ENCODE data around the gene NR1I3. TPM values are rescaled to one million over a fixed set of nuclear protein-coding genes. Genes with fewer than 3 reads are reported as not detected.

The NR1I3 gene
- total and polyA plus RNA-seq, 2 donors from 2014 or later: 19.6 TPM; not detected in 1

DNA sequence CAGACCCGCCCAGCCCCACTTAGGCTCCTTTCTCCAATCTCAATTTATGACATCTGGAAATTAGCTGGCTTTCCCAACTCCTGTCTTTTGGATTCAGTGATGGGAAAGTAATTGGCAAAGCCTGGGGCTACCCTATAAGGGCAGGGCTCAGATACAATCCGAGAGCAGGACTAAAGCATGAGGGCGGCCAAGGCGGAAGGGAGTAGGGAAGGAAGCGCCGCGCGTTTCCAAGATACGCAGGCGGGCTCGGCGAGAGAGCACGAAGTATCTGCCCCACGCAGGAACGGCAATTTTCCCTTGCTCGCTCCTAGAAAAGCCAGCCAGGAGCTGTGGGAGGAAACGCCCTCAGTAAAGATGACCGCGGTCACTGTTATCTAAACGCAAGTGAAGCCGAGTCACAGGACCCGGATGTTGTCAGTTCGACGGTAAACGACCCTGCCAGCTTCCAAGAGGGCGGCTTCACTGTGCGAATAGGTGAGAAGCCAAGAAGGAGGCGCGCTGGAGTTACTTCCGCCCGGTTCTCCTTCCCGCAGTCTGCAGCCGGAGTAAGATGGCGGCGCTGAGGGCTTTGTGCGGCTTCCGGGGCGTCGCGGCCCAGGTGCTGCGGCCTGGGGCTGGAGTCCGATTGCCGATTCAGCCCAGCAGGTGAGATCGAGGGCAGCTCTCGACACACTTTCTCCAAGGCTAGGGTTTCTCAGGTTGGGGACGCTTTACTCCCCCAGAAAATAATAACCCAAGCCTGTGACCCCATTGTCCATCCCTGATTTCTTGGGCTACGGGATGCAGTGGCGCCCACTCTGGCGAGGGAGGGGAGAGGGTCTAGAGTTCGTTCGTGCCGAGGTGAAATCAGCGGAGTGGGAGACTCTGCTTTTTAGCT lies 35.9 kb downstream of the NR1I3 start, which contains the start of gene NDUFS2:
TSS of gene NDUFS2 (plus strand) at position 532 of the 877 bp plus-strand sequence. CDS start at position 551, 19 bp downstream.
- DNase-seq (peak; percentile 98 to 100 (median 99)), FAIRE-seq (peak; percentile 88)
- Histone ChIP-seq H3K36me3 (ENCODE audit: control insufficient read depth in 2 of 3, insufficient read depth in 3 of 3, low read length in 3 of 3) (peaks cover 4 to 29% (median 8%) of the 10 kb centered on the region in 3 donors), H3K27me3 (ENCODE audit: control insufficient read depth, insufficient read depth, low read length) (no peaks in the 10 kb centered on the region), H3K9me3 (ENCODE audit: control insufficient read depth in 2 of 3, insufficient read depth in 1 of 3, low read length in 3 of 3) (no peaks in the 10 kb centered on the region), H3K27ac (ENCODE audit: low read depth in 2 of 2, low read length in 2 of 2) (peak within 1 kb of the TSS; percentile 99), H3K4me1 (ENCODE audit: control insufficient read depth in 2 of 3, insufficient read depth in 2 of 3, low read depth in 1 of 3, low read length in 3 of 3) (peaks cover 0 to 47% (median 38%) of the 10 kb centered on the region in 3 donors), H3K9ac (ENCODE audit: low read length in 3 of 3) (peak within 1 kb of the TSS; percentile 93 to 99 (median 93)), H3K4me3 (ENCODE audit: low read length in 3 of 3) (peak within 1 kb of the TSS; percentile 96 to 98 (median 98))
- TF ChIP-seq, protein P1, sequence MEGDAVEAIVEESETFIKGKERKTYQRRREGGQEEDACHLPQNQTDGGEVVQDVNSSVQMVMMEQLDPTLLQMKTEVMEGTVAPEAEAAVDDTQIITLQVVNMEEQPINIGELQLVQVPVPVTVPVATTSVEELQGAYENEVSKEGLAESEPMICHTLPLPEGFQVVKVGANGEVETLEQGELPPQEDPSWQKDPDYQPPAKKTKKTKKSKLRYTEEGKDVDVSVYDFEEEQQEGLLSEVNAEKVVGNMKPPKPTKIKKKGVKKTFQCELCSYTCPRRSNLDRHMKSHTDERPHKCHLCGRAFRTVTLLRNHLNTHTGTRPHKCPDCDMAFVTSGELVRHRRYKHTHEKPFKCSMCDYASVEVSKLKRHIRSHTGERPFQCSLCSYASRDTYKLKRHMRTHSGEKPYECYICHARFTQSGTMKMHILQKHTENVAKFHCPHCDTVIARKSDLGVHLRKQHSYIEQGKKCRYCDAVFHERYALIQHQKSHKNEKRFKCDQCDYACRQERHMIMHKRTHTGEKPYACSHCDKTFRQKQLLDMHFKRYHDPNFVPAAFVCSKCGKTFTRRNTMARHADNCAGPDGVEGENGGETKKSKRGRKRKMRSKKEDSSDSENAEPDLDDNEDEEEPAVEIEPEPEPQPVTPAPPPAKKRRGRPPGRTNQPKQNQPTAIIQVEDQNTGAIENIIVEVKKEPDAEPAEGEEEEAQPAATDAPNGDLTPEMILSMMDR (IDR thresholded peaks at IDR 0.05; ENCODE audit: borderline replicate concordance, extremely low read depth, insufficient read depth): no peak
- intact Hi-C loops (cut with DNase I): no loop called here

DNA sequence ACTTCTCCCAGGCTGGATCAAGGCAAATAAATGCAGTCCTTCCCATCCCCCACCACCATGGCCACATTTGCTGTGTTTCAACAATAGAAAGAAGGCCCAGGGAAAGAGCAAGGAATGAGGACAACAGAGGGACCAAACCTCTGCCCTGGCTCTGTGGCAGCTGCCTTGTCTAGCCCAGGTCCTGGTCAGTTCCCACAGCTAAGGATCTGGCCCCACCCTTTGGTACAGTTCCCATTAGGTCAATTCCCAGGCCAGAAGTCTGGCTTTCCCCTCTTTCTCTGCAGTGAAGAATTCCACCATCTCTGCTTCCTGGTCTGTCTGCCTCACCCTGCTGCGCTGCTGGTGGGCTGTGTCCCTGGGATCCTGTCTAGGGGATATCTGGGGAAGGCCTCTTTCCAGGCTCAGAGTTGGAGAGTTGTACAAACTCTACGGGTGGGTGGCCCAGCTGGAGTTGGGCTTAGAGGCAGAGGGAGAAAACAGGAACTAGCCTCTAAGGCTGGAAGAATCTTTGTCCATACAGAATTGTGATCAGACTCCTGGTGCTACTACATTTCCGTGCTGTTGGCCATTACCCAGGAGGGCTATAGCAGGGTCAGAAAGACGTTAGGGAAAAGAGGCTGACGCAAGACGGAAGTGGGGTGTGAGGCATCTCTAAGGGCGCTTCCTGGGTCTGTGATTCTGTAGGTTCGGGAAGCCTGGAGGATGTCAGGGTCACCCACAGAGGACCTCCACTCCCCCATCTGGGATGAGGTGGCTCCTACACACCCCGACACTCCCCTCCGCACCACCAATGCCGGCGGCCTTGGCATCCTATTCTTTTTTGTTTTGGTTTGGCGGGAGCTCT lies 36.8 kb downstream of the NR1I3 start:
- intact Hi-C loops (cut with DNase I): no loop called here
- Histone ChIP-seq H3K27ac (ENCODE audit: low read depth in 2 of 2, low read length in 2 of 2) (peak overlapping the region; percentile 99), H3K4me3 (ENCODE audit: low read length in 3 of 3) (peak overlapping the region in 2 of 3 donors; percentile 67 to 98), H3K9ac (ENCODE audit: low read length in 3 of 3) (peak overlapping the region in 2 of 3 donors; percentile 74 to 99), H3K36me3 (ENCODE audit: control insufficient read depth in 2 of 3, insufficient read depth in 3 of 3, low read length in 3 of 3) (peaks cover under 1 to 20% (median 3%) of the 10 kb centered on the region in 3 donors), H3K4me1 (ENCODE audit: control insufficient read depth in 2 of 3, insufficient read depth in 2 of 3, low read depth in 1 of 3, low read length in 3 of 3) (peaks cover 0 to 42% (median 38%) of the 10 kb centered on the region in 3 donors), H3K27me3 (ENCODE audit: control insufficient read depth, insufficient read depth, low read length) (no peaks in the 10 kb centered on the region), H3K9me3 (ENCODE audit: control insufficient read depth in 2 of 3, insufficient read depth in 1 of 3, low read length in 3 of 3) (no peaks in the 10 kb centered on the region)
- DNase-seq (peak in 2 of 5 donors; percentile 73 to 88), FAIRE-seq (no peak)
- TF ChIP-seq, protein P1 (IDR thresholded peaks at IDR 0.05; ENCODE audit: borderline replicate concordance, extremely low read depth, insufficient read depth): no peak

DNA sequence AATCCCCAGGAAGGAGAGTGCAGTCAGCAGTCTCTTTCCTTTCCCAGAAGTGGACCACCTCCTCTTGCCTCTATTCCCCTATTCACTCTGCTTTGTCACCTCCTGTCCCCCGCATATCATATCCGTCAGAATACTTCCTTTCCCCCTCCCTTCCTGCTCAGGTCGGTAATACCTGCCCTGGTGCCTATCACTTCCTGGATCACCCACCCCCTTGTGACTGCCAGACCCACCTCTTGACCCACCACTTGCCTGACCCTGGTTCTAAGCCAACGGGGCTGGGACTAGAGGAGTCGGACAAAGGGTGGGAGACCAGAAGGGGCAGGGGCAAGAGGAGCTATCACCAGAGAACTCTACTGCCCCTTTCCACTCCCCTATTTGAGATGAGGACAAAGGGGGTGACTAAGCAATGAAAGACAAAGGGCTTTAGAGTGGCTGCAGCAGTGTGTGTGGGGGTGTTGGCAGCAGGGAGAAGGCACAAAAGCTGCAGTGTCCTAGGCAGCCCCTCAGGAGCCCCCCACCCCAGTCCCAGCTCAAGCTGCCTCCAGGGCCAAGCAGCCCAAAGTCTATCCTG lies 37.5 kb downstream of the NR1I3 start:
- Histone ChIP-seq H3K4me1 (ENCODE audit: control insufficient read depth in 2 of 3, insufficient read depth in 2 of 3, low read depth in 1 of 3, low read length in 3 of 3) (peaks cover 0 to 42% (median 37%) of the 10 kb centered on the region in 3 donors), H3K9ac (ENCODE audit: low read length in 3 of 3) (peak overlapping the region in 1 of 3 donors; percentile 57)

More for the DNA sequence above, 37.5 kb downstream of the NR1I3 start:
- FAIRE-seq (no peak), DNase-seq (peak in 1 of 5 donors; percentile 71)
- TF ChIP-seq, protein P1 (IDR thresholded peaks at IDR 0.05; ENCODE audit: borderline replicate concordance, extremely low read depth, insufficient read depth): no peak
- peak overlapping the region; percentile 99 for H3K27ac ChIP-seq (ENCODE audit: low read depth in 2 of 2, low read length in 2 of 2)
- H3K27me3 ChIP-seq (ENCODE audit: control insufficient read depth, insufficient read depth, low read length): no peaks in the 10 kb centered on the region
- H3K4me3 ChIP-seq (ENCODE audit: low read length in 3 of 3): no peak overlapping the region
- intact Hi-C loops (cut with DNase I): no loop called here
- H3K9me3 ChIP-seq (ENCODE audit: control insufficient read depth in 2 of 3, insufficient read depth in 1 of 3, low read length in 3 of 3): no peaks in the 10 kb centered on the region
- peaks cover 0 to 14% (median 3%) of the 10 kb centered on the region in 3 donors for H3K36me3 ChIP-seq (ENCODE audit: control insufficient read depth in 2 of 3, insufficient read depth in 3 of 3, low read length in 3 of 3)
